Neural progenitor cell (in vitro differentiated cells): ENCODE data around the gene RPH3AL.

ENCODE experiments used
- CTCF ChIP-seq: fragments of 200-600 bp; sonication (generic); IDR thresholded peaks from 2 replicates; pipeline ENCODE4 v1.5.1; 2017; ENCODE audit warnings: antibody characterized with exemption, mild to moderate bottlenecking
- EZH2phosphoT487 ChIP-seq: fragments of 200-600 bp; sonication (generic); IDR thresholded peaks from 2 replicates; pipeline ENCODE4 v1.6.1; 2017; ENCODE audit warnings: antibody characterized with exemption

- TF ChIP-seq CTCF (no peak), EZH2phosphoT487 (no peak)
Measured at GRCh38 chr17:332023-332422, 20.6 kb downstream of the RPH3AL start.
